OCI-LY7 (cell line): ENCODE data around the gene PSMD2.

ENCODE experiments used
- EZH2phosphoT487 ChIP-seq: fragments of 200-600 bp; sonication (generic); IDR thresholded peaks from 2 replicates; pipeline ENCODE4 v1.6.1; 2018; ENCODE audit warnings: low read depth, borderline replicate concordance, mild to moderate bottlenecking, mixed run types, antibody characterized with exemption, low read length, moderate library complexity, mixed read lengths
- TF ChIP-seq, protein P1 (sequence below): fragments of 200-600 bp; sonication (generic); conservative IDR thresholded peaks from 2 replicates; pipeline ENCODE4 v1.5.1; 2014; ENCODE audit warnings: mild to moderate bottlenecking, antibody characterized with exemption, low read length, moderate library complexity, mixed read lengths

DNA sequence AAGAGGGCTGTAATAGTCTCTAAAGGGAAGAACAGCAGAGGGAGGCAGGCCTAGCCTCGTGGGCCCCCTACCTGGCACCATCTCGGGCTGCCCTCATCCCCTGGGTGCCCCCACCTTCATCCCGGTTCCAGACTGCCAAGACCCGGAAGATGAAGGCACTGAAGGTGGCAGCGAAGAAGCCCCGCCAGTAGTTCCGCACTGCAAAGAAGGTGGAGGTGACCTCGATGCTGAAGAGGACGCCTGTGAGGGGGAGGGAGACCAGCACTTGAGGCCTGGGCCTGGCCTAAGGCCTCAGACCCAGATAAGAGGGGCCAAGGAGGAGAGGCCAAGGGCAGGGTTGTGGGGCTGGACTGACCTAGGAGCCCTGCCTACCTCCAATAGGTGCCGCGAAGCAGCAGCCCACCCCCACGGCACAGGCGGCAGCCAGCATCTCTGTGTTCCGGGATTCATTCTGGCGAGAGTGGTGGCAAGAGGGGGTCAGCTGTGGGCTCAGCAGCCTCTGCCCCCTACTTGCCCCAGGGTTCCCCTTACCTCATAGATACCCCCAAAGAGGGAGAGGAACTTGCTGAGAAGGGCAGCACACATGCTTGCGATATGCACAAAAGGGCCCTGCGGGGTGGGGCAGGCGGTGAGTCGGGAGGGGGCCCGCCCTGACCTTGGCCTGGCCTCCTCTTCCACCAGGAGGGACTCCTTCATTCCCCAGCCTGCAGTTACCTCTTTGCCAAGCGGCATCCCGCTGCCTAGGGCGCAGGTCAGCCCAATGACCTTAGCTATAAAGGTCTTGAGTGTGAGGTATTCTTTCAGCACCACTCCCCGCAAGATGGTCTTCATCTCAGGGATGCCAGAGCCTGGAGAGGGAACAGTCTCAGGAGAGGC lies 58.4 kb downstream of the PSMD2 start:
- TF ChIP-seq, protein P1, sequence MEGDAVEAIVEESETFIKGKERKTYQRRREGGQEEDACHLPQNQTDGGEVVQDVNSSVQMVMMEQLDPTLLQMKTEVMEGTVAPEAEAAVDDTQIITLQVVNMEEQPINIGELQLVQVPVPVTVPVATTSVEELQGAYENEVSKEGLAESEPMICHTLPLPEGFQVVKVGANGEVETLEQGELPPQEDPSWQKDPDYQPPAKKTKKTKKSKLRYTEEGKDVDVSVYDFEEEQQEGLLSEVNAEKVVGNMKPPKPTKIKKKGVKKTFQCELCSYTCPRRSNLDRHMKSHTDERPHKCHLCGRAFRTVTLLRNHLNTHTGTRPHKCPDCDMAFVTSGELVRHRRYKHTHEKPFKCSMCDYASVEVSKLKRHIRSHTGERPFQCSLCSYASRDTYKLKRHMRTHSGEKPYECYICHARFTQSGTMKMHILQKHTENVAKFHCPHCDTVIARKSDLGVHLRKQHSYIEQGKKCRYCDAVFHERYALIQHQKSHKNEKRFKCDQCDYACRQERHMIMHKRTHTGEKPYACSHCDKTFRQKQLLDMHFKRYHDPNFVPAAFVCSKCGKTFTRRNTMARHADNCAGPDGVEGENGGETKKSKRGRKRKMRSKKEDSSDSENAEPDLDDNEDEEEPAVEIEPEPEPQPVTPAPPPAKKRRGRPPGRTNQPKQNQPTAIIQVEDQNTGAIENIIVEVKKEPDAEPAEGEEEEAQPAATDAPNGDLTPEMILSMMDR = no peak
- no peak for TF ChIP-seq EZH2phosphoT487
